SH-SY5Y (cell line): Measurements from ENCODE around the gene TMEM221.

Source experiments
- GATA2 ChIP-seq: IDR thresholded peaks from 2 replicates; pipeline ENCODE4 v1.6.1; 2011; ENCODE audit warnings: mild to moderate bottlenecking, low read depth, low read length
- GATA3 ChIP-seq: IDR thresholded peaks from 2 replicates; pipeline ENCODE4 v1.6.1; 2011; ENCODE audit warnings: low read depth, mild to moderate bottlenecking, low read length, moderate library complexity

DNA sequence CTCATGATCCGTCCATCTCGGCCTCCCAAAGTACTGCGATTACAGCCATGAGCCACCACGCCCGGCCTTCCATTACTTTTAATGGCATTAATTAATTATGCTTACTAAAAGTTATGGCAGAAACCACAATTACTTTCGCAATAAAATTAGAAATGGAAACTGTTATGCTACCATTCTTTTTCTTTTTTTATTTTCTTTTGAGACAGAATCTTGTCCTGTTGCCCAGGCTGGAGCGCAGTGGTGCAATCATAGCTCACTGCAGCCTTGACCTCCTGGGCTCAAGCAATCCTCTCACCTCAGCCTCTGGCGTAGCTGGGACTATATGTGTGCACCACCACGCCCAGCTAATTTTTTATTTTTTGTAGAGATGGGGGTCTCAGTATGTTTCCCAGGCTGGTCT is 38.5 kb downstream of the TMEM221 start:
- TF ChIP-seq GATA3 (no peak), GATA2 (no peak)
